ENCODE data around the gene TSPAN18. TPM values are rescaled to one million over a fixed set of nuclear protein-coding genes. Genes with fewer than 3 reads are reported as not detected.

The TSPAN18 gene
- total RNA-seq, 1 experiment from 2014 or later = 21.3 TPM

DNA sequence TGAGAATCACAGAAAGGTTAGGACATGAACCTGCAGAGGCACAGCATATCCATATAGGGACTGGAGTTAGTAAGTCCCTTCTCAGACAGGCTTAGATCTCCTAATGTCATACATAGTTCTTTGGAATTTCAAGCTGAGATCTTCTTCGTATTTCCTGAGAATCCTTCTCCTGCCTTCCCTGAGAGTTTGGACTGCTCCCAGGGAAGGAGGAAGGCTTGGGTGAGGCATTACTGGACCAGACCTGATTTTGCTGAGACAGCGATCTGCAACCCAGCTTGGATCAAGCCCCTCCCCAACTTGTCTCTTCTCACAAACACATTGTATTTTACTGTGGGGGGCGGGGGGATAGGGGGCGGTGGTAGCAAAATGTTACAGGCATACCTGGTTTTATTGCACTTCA, 108.5 kb downstream of the TSPAN18 start:
- intact Hi-C loops (cut with micrococcal nuclease; ENCODE audit: unreplicated experiment) = no loop called here

DNA sequence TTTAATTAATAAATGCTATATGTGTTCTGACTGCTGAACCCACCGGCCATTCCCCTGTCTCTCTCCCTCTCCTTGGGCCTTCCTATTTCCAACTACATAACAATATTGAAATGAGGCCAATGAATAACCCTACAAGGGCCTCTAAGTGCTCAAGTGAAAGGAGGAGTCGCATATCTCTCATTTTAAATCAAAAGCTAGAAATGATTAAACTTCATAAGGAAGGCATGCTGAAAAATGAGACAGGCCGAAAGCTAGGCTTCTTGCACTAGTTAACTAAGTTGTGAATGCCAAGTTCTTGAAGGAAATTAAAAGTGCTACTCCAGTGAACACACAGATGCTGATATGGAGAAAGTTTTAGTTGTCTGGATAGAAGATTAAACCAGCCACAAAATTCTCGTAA, 109.2 kb downstream of the TSPAN18 start:
- H3K4me3 ChIP-seq (ENCODE audit: low read depth in 2 of 2, low read length in 2 of 2) = no peak overlapping the region
- TF ChIP-seq POLR2AphosphoS5 (IDR thresholded peaks at IDR 0.05; ENCODE audit: low read depth, low read length) (no peak), TCF7L2 (IDR thresholded peaks at IDR 0.05; ENCODE audit: low read depth, low read length) (no peak), SIN3A (IDR thresholded peaks at IDR 0.05; ENCODE audit: borderline replicate concordance, insufficient read depth, low read depth, low read length) (no peak)
- TF ChIP-seq, protein P1, sequence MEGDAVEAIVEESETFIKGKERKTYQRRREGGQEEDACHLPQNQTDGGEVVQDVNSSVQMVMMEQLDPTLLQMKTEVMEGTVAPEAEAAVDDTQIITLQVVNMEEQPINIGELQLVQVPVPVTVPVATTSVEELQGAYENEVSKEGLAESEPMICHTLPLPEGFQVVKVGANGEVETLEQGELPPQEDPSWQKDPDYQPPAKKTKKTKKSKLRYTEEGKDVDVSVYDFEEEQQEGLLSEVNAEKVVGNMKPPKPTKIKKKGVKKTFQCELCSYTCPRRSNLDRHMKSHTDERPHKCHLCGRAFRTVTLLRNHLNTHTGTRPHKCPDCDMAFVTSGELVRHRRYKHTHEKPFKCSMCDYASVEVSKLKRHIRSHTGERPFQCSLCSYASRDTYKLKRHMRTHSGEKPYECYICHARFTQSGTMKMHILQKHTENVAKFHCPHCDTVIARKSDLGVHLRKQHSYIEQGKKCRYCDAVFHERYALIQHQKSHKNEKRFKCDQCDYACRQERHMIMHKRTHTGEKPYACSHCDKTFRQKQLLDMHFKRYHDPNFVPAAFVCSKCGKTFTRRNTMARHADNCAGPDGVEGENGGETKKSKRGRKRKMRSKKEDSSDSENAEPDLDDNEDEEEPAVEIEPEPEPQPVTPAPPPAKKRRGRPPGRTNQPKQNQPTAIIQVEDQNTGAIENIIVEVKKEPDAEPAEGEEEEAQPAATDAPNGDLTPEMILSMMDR (IDR thresholded peaks at IDR 0.05) = no peak
- TF ChIP-seq, protein P2, sequence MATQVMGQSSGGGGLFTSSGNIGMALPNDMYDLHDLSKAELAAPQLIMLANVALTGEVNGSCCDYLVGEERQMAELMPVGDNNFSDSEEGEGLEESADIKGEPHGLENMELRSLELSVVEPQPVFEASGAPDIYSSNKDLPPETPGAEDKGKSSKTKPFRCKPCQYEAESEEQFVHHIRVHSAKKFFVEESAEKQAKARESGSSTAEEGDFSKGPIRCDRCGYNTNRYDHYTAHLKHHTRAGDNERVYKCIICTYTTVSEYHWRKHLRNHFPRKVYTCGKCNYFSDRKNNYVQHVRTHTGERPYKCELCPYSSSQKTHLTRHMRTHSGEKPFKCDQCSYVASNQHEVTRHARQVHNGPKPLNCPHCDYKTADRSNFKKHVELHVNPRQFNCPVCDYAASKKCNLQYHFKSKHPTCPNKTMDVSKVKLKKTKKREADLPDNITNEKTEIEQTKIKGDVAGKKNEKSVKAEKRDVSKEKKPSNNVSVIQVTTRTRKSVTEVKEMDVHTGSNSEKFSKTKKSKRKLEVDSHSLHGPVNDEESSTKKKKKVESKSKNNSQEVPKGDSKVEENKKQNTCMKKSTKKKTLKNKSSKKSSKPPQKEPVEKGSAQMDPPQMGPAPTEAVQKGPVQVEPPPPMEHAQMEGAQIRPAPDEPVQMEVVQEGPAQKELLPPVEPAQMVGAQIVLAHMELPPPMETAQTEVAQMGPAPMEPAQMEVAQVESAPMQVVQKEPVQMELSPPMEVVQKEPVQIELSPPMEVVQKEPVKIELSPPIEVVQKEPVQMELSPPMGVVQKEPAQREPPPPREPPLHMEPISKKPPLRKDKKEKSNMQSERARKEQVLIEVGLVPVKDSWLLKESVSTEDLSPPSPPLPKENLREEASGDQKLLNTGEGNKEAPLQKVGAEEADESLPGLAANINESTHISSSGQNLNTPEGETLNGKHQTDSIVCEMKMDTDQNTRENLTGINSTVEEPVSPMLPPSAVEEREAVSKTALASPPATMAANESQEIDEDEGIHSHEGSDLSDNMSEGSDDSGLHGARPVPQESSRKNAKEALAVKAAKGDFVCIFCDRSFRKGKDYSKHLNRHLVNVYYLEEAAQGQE (IDR thresholded peaks at IDR 0.05; ENCODE audit: insufficient read depth in 1 of 2, low read depth in 2 of 2, low read length in 1 of 2) = no peak
- H3K27me3 ChIP-seq (ENCODE audit: control insufficient read depth, insufficient read depth, low read length) = no peaks in the 10 kb centered on the region
- CTCF ChIA-PET = no interaction called here
- in situ Hi-C loops (cut with HindIII; ENCODE audit: low pct_unique_long_range_greater_than_20kb, low sequenced_read_pairs) = no loop called here
- no peak overlapping the region for H3K27ac ChIP-seq (ENCODE audit: low read length)
- BruUV-seq (replicated peaks) = no TSS peak
- H3K36me3 ChIP-seq (ENCODE audit: control insufficient read depth, insufficient read depth, low read length) = no peaks in the 10 kb centered on the region
- peaks cover 4% of the 10 kb centered on the region; the same call in 1 of the 2 replicates for H3K4me1 ChIP-seq (ENCODE audit: control insufficient read depth, insufficient read depth, low read length)
- DNase-seq (ENCODE audit: low read depth, low spot score) (no peak), ATAC-seq (no peak)
- POLR2A ChIA-PET = no interaction called here
- H3K9me3 ChIP-seq (ENCODE audit: control insufficient read depth, insufficient read depth, low read depth, low read length) = no peaks in the 10 kb centered on the region
- intact Hi-C loops (cut with micrococcal nuclease; ENCODE audit: unreplicated experiment) = no loop called here

More for the DNA sequence above, 108.5 kb downstream of the TSPAN18 start:
- TF ChIP-seq, protein P1 (IDR thresholded peaks at IDR 0.05) = no peak
- TF ChIP-seq SIN3A (IDR thresholded peaks at IDR 0.05; ENCODE audit: borderline replicate concordance, insufficient read depth, low read depth, low read length) = no peak
- no peak for TF ChIP-seq TCF7L2 (IDR thresholded peaks at IDR 0.05; ENCODE audit: low read depth, low read length)
- TF ChIP-seq, protein P2 (IDR thresholded peaks at IDR 0.05; ENCODE audit: insufficient read depth in 1 of 2, low read depth in 2 of 2, low read length in 1 of 2) = no peak
- TF ChIP-seq POLR2AphosphoS5 (IDR thresholded peaks at IDR 0.05; ENCODE audit: low read depth, low read length) = no peak
- in situ Hi-C loops (cut with HindIII; ENCODE audit: low pct_unique_long_range_greater_than_20kb, low sequenced_read_pairs) = no loop called here
- POLR2A ChIA-PET = no interaction called here
- ATAC-seq (no peak), DNase-seq (ENCODE audit: low read depth, low spot score) (no peak)
- Histone ChIP-seq H3K27me3 (ENCODE audit: control insufficient read depth, insufficient read depth, low read length) (no peaks in the 10 kb centered on the region), H3K36me3 (ENCODE audit: control insufficient read depth, insufficient read depth, low read length) (no peaks in the 10 kb centered on the region), H3K4me3 (ENCODE audit: low read depth in 2 of 2, low read length in 2 of 2) (no peak overlapping the region), H3K4me1 (ENCODE audit: control insufficient read depth, insufficient read depth, low read length) (peaks cover 4% of the 10 kb centered on the region; the same call in 1 of the 2 replicates), H3K27ac (ENCODE audit: low read length) (no peak overlapping the region), H3K9me3 (ENCODE audit: control insufficient read depth, insufficient read depth, low read depth, low read length) (no peaks in the 10 kb centered on the region)
- CTCF ChIA-PET = no interaction called here
- no TSS peak for BruUV-seq (replicated peaks)

All from Panc1 (cell line).